GM18498 (cell line): ENCODE results near the gene RDH12.
A peak's percentile ranks its signal among the peaks of the same experiment; 100 is the strongest.
"Not testable (repeated sequence)": the region's sequence is repeated elsewhere in the genome, so short reads cannot be mapped to it uniquely, and the experiment has no call there.

Experiments used
- ATAC-seq: cut with Tn5 transposase; IDR thresholded peaks from one replicate; pipeline ENCODE4 v1.9.1; 2021; ENCODE audit warnings: mild to moderate bottlenecking, moderate library complexity; ENCODE audit not compliant: unreplicated experiment

The RDH12 gene

DNA sequence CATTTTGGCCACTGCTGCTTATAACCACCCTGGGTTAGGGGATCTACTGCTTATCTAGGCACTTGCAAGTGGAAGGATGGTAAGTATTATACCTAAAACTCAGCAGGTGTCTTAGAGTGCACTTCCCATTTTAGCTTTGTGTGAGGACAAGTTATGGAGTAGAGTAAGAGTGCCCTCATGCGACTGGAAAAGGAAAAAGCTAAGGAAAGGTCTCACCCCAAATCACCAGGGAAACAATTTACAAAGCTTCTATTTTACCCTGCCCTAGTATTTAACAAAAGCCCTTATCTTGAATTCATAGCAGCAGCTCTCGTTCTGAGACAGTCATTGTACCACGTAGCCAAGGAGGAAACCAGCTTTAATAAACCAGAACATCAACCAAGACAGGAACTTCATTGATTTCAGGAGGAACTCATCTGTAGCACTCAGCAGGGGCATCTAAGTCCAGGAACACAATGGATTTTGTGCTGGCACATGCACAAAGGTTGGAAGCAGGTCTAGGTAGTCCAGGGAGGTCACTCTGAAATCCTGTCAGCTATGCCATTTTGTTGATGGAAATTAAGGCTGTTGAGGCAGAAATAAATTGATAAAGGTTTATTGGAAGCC, 2.9 kb downstream of the RDH12 start:
- peak; percentile 69 for ATAC-seq

GRCh38 chr14:67705211-67705610, 3.5 kb downstream of the RDH12 start:
- ATAC-seq: no peak

- ATAC-seq: not testable (repeated sequence)
Measured at GRCh38 chr14:67709346-67709745, 7.7 kb downstream of the RDH12 start.

- ATAC-seq: not testable (repeated sequence)
Measured at GRCh38 chr14:67709796-67710195, 8.1 kb downstream of the RDH12 start.

- ATAC-seq: no peak
Measured at GRCh38 chr14:67710209-67710608, 8.5 kb downstream of the RDH12 start.

DNA sequence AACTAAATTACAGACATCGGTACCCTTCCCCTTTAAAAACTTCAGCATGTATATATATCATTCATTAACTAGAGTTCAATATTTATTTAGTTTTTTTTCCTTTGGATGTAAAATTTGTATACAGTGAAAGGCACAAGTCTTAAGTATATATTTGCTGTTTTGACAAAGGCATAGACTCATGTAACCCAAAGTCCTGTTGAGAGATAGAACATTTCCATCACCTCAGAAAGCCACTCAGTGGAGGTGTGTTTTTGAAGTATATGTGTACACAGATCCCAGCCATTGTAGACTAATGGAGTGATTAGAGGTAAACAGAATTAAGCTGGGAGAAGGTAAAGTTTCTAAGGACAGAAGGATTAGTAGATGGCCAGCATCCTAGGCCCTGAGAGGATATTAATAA, 15.4 kb downstream of the RDH12 start:
- no peak for ATAC-seq

DNA sequence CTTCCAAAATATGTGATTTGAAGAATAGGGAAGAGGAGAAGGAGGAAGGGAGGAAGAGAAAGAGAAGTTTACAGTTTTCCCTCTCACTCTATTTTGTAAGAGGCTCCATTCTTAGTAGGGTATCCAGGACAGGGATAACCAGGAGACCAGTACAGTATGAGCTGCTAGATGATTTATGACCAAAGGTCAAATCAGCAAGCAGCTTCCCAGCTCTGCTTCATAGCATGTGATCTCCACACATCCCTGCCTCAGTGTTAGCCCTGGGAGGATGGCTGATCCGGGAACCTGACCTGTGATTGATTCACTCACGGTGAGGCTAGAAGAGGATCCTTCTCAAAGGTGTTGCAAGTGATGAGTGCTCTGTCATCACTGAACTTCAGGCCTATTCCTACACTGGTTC, 16.6 kb downstream of the RDH12 start:
- ATAC-seq: no peak

GRCh38 chr14:67719385-67719784, 17.7 kb downstream of the RDH12 start:
- not testable (repeated sequence) for ATAC-seq

DNA sequence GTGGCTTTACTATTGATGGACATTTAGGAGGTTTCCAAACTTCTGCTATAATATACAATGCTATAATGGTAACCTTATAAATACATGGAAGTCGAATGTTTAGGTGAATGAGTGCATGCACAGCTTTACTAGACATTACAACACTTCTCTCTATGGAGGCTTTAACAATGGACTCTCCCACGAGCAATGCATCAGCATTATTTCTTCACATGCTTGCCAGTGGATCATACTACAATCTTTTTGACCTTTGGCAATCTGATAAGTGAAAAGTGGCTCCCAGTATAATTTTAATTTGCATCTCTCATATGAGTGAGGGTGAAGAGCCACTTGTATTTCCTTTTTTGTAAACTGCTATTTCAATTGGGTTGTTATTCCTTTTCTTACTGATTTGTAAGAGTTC, 18.2 kb downstream of the RDH12 start:
- no peak for ATAC-seq

GRCh38 chr14:67721875-67722274, 20.2 kb downstream of the RDH12 start:
- no peak for ATAC-seq

GRCh38 chr14:67722293-67722692, 20.6 kb downstream of the RDH12 start:
- no peak for ATAC-seq

GRCh38 chr14:67725171-67725570, 23.5 kb downstream of the RDH12 start:
- no peak for ATAC-seq

- no peak for ATAC-seq
Measured at GRCh38 chr14:67727361-67727760, 25.7 kb downstream of the RDH12 start.

GRCh38 chr14:67728258-67728657, 26.6 kb downstream of the RDH12 start:
- no peak for ATAC-seq

GRCh38 chr14:67729072-67729885, 27.6 kb downstream of the RDH12 start:
- ATAC-seq: no peak

DNA sequence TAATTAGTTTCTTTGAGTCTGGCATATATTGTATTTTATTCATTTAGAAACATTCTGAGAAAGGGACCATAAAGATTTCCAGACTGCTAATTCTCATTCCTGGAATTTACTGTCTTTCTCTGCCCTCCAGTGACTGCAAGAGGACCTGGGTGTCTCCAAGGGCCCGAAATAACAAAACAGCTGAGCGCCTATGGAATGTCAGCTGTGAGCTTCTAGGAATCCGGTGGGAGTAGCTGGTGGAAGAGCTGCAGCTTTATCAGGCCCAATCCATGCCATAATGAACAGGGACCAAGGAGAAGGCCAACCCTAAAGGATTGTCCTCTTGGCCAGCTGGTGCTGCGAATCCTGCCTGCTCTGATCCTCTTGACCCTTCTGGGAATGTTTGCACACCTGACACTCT, 31.9 kb downstream of the RDH12 start:
- no peak for ATAC-seq

DNA sequence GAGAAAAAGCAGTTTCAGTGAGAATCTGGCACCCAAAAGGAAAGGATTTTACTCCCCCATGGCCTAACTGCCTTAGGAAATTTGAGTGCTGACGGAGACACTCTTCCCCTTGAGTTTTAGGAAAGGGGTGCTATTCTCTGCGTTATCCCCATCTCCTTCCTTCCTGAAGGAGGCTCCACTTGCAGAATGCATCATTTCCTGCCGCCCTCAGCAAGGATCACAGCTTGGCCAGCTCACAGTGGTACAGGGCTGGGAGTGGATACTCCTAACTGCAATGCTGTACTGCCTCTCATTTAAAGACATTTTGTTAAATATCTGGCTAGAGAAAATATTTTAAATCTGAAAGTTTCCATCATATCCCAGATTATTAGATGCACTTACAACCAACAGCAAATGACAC, 33.0 kb downstream of the RDH12 start:
- no peak for ATAC-seq

DNA sequence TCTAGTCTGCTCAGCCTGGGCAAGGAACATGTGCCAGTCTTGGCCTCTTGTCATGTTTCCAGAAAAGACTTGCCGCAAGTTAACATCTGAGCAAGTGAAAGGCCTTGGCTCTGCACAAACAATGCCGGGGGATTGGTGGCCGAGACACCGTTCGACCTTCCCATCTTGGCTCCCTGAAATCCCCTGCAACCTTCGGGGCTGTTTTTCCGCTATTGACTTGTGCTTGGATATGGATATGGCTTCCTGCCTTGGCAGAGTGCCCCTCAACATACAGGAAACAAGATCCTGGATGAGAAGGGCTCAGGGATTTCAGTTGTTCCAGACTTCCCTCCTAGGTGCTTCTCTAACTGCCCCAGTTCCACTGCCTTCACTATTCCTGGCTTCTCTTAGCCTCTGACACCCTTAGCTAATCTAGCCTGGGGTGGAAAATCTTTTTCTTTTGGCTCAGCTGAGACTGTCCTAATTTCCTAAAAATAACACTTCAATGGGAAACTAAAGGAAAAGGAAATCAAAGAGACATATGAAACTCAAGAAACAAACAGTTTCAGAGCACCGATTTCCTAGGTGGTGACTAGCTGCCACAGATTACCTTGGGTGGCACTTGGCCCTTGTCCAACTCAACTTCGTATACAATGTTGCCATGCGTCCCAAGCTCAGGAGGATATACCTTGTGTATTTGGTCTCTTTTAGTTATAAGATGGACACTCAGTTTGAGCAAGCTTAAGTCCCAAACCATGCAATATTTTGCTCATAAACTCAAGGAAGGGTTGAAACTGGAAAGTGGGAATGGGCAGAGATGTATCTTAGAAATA, 33.9 kb downstream of the RDH12 start:
- ATAC-seq: no peak

DNA sequence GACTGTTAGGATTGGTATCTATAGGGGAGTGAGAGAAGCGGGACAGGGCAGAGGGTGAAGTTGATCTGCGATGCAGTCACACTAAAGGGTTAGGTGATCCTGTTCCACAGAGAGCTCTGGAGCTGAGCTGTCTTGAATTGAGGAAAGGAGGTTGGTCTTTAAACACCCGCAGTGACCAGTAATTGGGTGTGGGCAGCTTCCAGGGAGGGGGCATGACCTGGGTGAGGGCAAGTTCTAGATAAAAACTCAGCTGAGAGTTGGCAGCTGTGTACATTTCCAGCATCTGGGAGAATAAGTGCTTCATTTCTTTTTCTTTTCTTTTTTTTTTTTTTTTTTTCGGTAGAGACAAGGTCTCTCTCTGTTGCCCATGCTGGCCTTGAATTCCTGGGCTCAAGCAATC, 35.1 kb downstream of the RDH12 start:
- ATAC-seq: no peak

- ATAC-seq: no peak
Measured at GRCh38 chr14:67738740-67739504, 37.2 kb downstream of the RDH12 start.

GRCh38 chr14:67744046-67744445, 42.4 kb downstream of the RDH12 start:
- no peak for ATAC-seq
